SK-N-MC (cell line): ENCODE measurements around the gene MYL2.

Experiments
- EZH2 ChIP-seq: fragments of 200-600 bp; sonication (generic); IDR thresholded peaks from one replicate; pipeline ENCODE4 v1.6.1; 2017; ENCODE audit warnings: antibody characterized with exemption
- FOXP2 ChIP-seq: optimal IDR thresholded peaks from 2 replicates; pipeline ENCODE3; 2011; ENCODE audit warnings: mild to moderate bottlenecking, moderate library complexity; ENCODE audit not compliant: insufficient read depth; ENCODE audit errors: extremely low read length, control extremely low read depth
- POLR2AphosphoS5 ChIP-seq: IDR thresholded peaks from 2 replicates; pipeline ENCODE4 v1.6.1; 2012; ENCODE audit warnings: mild to moderate bottlenecking, low read depth, low read length, borderline replicate concordance

DNA sequence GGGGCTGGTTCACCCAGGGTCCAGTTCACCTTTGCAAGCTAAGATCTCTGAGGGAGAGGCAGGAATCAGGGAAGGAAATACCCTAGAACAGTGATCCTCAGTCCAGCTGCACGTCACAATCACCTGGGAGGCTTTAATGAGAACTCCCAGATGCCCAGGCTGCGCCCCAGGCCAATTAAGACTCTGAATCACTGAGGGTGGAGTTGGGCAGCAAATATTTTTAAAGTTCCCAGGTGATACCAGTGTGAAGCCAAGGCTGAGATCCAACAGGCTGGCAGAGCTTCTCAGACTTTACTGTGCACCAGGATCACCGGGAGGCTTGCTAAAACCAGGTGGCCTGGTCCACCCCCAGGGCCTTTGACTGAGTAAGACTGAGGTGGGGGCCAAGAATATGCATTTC lies 23.8 kb downstream of the MYL2 start:
- TF ChIP-seq POLR2AphosphoS5 (no peak), EZH2 (no peak), FOXP2 (no peak)
